ENCODE data around the gene ITGA2. TPM values are rescaled to one million over a fixed set of nuclear protein-coding genes. Genes with fewer than 3 reads are reported as not detected.

Gene ITGA2
- total and polyA plus RNA-seq, 2 experiments from 2014 or later, result 2.5 to 10.2 TPM

GRCh38 chr5:53059281-53059680 is 70.1 kb downstream of the ITGA2 start:
- Histone ChIP-seq H3K27ac (no peak overlapping the region), H3K9me2 (replicated peaks; ENCODE audit: insufficient read depth) (no peaks in the 10 kb centered on the region), H3K4me2 (no peak overlapping the region), H4K20me1 (ENCODE audit: insufficient read depth, poor library complexity, severe bottlenecking) (no peaks in the 10 kb centered on the region), H3K9me3 (ENCODE audit: low read depth) (no peaks in the 10 kb centered on the region), H3K36me3 (replicated peaks; ENCODE audit: insufficient read depth, low read depth) (no peaks in the 10 kb centered on the region), H3K4me1 (ENCODE audit: insufficient read depth) (no peaks in the 10 kb centered on the region), H3K27me3 (no peaks in the 10 kb centered on the region), H3K79me2 (no peaks in the 10 kb centered on the region), H3K4me3 (no peak overlapping the region), H2AFZ (no peak overlapping the region)
- WGBS (ENCODE audit: low lambda C conversion rate, missing lambda C conversion rate), result 96% methylated on average over 5 of the region's 5 CpGs
- TF ChIP-seq CTCF (IDR thresholded peaks at IDR 0.05; ENCODE audit: poor library complexity), result no peak
- TF ChIP-seq EZH2 (IDR thresholded peaks at IDR 0.05; ENCODE audit: borderline replicate concordance), result no peak
- TF ChIP-seq EZH2phosphoT487 (IDR thresholded peaks at IDR 0.05; ENCODE audit: low read depth, severe bottlenecking, unreplicated experiment), result no peak
- DNase-seq (ENCODE audit: low spot score), result no peak

- H3K4me3 ChIP-seq, result no peak overlapping the region
- WGBS (ENCODE audit: low lambda C conversion rate, missing lambda C conversion rate), result 86% methylated on average over 2 of the region's 2 CpGs
- H3K4me2 ChIP-seq, result no peak overlapping the region
- H2AFZ ChIP-seq, result no peak overlapping the region
- H3K9me2 ChIP-seq (replicated peaks; ENCODE audit: insufficient read depth), result no peaks in the 10 kb centered on the region
- H3K27me3 ChIP-seq, result no peaks in the 10 kb centered on the region
- no peak overlapping the region for H3K27ac ChIP-seq
- H3K36me3 ChIP-seq (replicated peaks; ENCODE audit: insufficient read depth, low read depth), result no peaks in the 10 kb centered on the region
- no peaks in the 10 kb centered on the region for H3K9me3 ChIP-seq (ENCODE audit: low read depth)
- no peaks in the 10 kb centered on the region for H3K79me2 ChIP-seq
- no peak for DNase-seq (ENCODE audit: low spot score)
- no peak for TF ChIP-seq EZH2 (IDR thresholded peaks at IDR 0.05; ENCODE audit: borderline replicate concordance)
- no peak for TF ChIP-seq EZH2phosphoT487 (IDR thresholded peaks at IDR 0.05; ENCODE audit: low read depth, severe bottlenecking, unreplicated experiment)
- TF ChIP-seq CTCF (IDR thresholded peaks at IDR 0.05; ENCODE audit: poor library complexity), result no peak
- H4K20me1 ChIP-seq (ENCODE audit: insufficient read depth, poor library complexity, severe bottlenecking), result no peaks in the 10 kb centered on the region
- no peaks in the 10 kb centered on the region for H3K4me1 ChIP-seq (ENCODE audit: insufficient read depth)
Measured at GRCh38 chr5:53063176-53063575, 74.0 kb downstream of the ITGA2 start.

- H3K27ac ChIP-seq, result no peak overlapping the region
- WGBS (ENCODE audit: low lambda C conversion rate, missing lambda C conversion rate), result 90% methylated on average over 3 of the region's 3 CpGs
- H3K27me3 ChIP-seq, result no peaks in the 10 kb centered on the region
- H3K9me3 ChIP-seq (ENCODE audit: low read depth), result no peaks in the 10 kb centered on the region
- H2AFZ ChIP-seq, result no peak overlapping the region
- TF ChIP-seq EZH2 (IDR thresholded peaks at IDR 0.05; ENCODE audit: borderline replicate concordance), result no peak
- no peak for TF ChIP-seq CTCF (IDR thresholded peaks at IDR 0.05; ENCODE audit: poor library complexity)
- TF ChIP-seq EZH2phosphoT487 (IDR thresholded peaks at IDR 0.05; ENCODE audit: low read depth, severe bottlenecking, unreplicated experiment), result no peak
- no peaks in the 10 kb centered on the region for H3K4me1 ChIP-seq (ENCODE audit: insufficient read depth)
- no peak overlapping the region for H3K4me3 ChIP-seq
- no peak overlapping the region for H3K4me2 ChIP-seq
- no peaks in the 10 kb centered on the region for H4K20me1 ChIP-seq (ENCODE audit: insufficient read depth, poor library complexity, severe bottlenecking)
- no peaks in the 10 kb centered on the region for H3K36me3 ChIP-seq (replicated peaks; ENCODE audit: insufficient read depth, low read depth)
- no peaks in the 10 kb centered on the region for H3K9me2 ChIP-seq (replicated peaks; ENCODE audit: insufficient read depth)
- no peak for DNase-seq (ENCODE audit: low spot score)
- no peaks in the 10 kb centered on the region for H3K79me2 ChIP-seq
Measured at GRCh38 chr5:53063791-53064190, 74.6 kb downstream of the ITGA2 start.

- Histone ChIP-seq H3K9me2 (replicated peaks; ENCODE audit: insufficient read depth) (no peaks in the 10 kb centered on the region), H3K9me3 (ENCODE audit: low read depth) (no peaks in the 10 kb centered on the region), H3K79me2 (no peaks in the 10 kb centered on the region), H3K27me3 (no peaks in the 10 kb centered on the region), H3K4me2 (no peak overlapping the region), H3K4me3 (no peak overlapping the region), H3K36me3 (replicated peaks; ENCODE audit: insufficient read depth, low read depth) (no peaks in the 10 kb centered on the region), H4K20me1 (ENCODE audit: insufficient read depth, poor library complexity, severe bottlenecking) (no peaks in the 10 kb centered on the region), H3K4me1 (ENCODE audit: insufficient read depth) (no peaks in the 10 kb centered on the region), H3K27ac (no peak overlapping the region), H2AFZ (no peak overlapping the region)
- 96% methylated on average over 1 of the region's 1 CpG for WGBS (ENCODE audit: low lambda C conversion rate, missing lambda C conversion rate)
- TF ChIP-seq EZH2phosphoT487 (IDR thresholded peaks at IDR 0.05; ENCODE audit: low read depth, severe bottlenecking, unreplicated experiment), result no peak
- no peak for DNase-seq (ENCODE audit: low spot score)
Measured at GRCh38 chr5:53066088-53066487, 76.9 kb downstream of the ITGA2 start.
